H1 (cell line): ENCODE results near the gene ITGB2. TPM values are rescaled to one million over a fixed set of nuclear protein-coding genes. Genes with fewer than 3 reads are reported as not detected.

Experiments
- EZH2 ChIP-seq: fragments of 200-600 bp; sonication (generic); IDR thresholded peaks from 2 replicates; pipeline ENCODE4 v1.7.1; 2012; ENCODE audit warnings: low read depth, mild to moderate bottlenecking, moderate library complexity, low read length, inconsistent platforms; ENCODE audit not compliant: severe bottlenecking
- FOSL1 ChIP-seq: IDR thresholded peaks from 2 replicates; pipeline ENCODE4 v1.6.1; 2011; ENCODE audit warnings: mild to moderate bottlenecking, low read depth, low read length, moderate library complexity; ENCODE audit not compliant: insufficient read depth
- JUN ChIP-seq: IDR thresholded peaks from 2 replicates; pipeline ENCODE4 v1.6.1; 2011; ENCODE audit warnings: low read depth, mild to moderate bottlenecking, improper control_type of control experiment, low read length
- KDM4A ChIP-seq: IDR thresholded peaks from one replicate; pipeline ENCODE4 v1.7.1; 2012; ENCODE audit warnings: low read depth, mild to moderate bottlenecking, moderate library complexity, low read length, inconsistent platforms; ENCODE audit not compliant: severe bottlenecking
- SIN3A ChIP-seq, 2 experiments: IDR thresholded peaks in 1 of 2; conservative IDR thresholded peaks in 1 of 2; 2 replicates each; pipeline ENCODE4 v1.6.1; 2011 to 2012; ENCODE audit warnings: low read length in 2 of 2, improper control_type of control experiment in 1 of 2, low read depth in 1 of 2, mild to moderate bottlenecking in 1 of 2
- polyA plus RNA-seq, 7 experiments: library from polyadenylated mRNA; depleted of rRNA in 3 of 7; stranded (reverse) in 5 of 7; unstranded in 2 of 7; fragments of >200 nt in 5 of 7; fragments of 200-250 nt in 2 of 7; gene quantifications; 1 replicate in 5 of 7; 2 replicates in 1 of 7; 4 replicates in 1 of 7; pipeline versions ENCODE4 v1.2.1 to v1.2.3, GENCODE V29; 2011 to 2013; ENCODE audit warnings: missing spikeins in 2 of 7, mixed read lengths in 2 of 7
- total RNA-seq: library from RNA; stranded (reverse); fragmentation: NEBNext Ultra II Directional; extraction: Animal tissue kit (Norgen Biotek cat#: 25700); gene quantifications from 2 replicates; pipeline ENCODE4 v1.2.1, GENCODE V29; 2021
- TF ChIP-seq, protein P1 (sequence below): IDR thresholded peaks from 2 replicates; pipeline ENCODE4 v1.6.1; 2011; ENCODE audit warnings: low read depth, mild to moderate bottlenecking, low read length; ENCODE audit not compliant: insufficient read depth

ITGB2 gene
- total and polyA plus RNA-seq, 2 of the 8 experiments (the other 6 are each of a cell fraction or from before 2014, with no cell fraction given): 0.24 to 0.63 TPM

DNA sequence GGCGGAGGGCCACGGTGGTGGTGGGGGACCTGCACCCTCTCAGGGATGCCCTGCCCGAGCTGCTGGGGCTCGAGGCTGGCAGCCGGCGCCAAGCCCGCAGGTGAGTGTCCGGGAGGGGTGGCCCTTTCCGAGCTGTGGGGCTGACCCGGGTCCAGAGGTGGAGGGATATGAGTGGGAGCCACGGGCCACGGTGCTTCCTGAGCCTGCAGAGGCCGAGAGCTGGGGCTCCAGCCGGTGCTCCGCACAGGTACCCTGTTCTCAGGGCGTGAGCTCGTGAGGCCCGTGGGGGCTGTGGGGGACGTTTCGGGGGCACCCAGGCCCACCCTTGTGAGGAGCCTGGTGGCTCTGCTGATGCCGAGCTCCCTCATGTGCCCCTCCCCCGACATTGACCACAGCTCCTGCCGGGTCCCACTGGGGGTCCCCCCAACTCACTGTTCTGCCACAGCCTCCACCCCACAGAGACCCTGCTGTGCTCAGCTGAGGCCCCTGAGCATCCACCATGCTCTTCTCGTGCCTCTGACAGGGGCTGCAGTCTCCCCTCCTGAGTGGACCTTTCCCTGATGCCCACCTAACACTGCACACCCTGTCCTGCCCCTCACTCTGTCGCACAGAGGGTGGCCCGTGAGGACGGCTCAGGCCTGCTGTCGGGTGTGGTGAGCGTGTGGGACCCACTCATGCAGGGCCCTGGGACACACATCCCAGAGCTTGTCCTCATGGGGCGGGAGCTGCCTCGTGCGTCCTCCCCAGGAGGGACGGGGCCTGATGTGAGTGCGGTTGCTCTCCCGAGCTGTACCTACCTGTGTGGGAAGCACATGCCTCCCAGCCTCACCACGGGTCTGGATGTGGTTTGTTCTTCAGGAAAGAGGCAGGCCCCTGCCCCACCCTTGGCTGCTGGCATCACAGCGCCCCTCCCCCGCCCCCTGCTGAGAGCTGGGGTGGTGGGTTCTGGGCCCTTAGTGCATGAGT is 46.7 kb upstream of the ITGB2 start (continued):
- TF ChIP-seq KDM4A (no peak), EZH2 (no peak), FOSL1 (no peak), JUN (no peak), SIN3A (conservative IDR thresholded peaks at IDR 0.05 in 1 of 2, IDR thresholded peaks at IDR 0.05 in 1 of 2; ENCODE audit: low read depth in 1 of 2, low read length in 2 of 2) (no peak)
- TF ChIP-seq, protein P1, sequence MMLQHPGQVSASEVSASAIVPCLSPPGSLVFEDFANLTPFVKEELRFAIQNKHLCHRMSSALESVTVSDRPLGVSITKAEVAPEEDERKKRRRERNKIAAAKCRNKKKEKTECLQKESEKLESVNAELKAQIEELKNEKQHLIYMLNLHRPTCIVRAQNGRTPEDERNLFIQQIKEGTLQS: no peak
